ENCODE data around the gene GNG10.
"Not testable (repeated sequence)": the region's sequence is repeated elsewhere in the genome, so short reads cannot be mapped to it uniquely, and the experiment has no call there.

Gene GNG10

GRCh38 chr9:111661150-111661801 lies at the start of gene GNG10:
TSS of gene GNG10 (plus strand) at chr9:111661605. CDS start at chr9:111661635, 30 bp downstream.
- DNase-seq (ENCODE audit: low spot score) (peak; percentile 89), FAIRE-seq (no peak)

- FAIRE-seq (no peak), DNase-seq (ENCODE audit: low spot score) (no peak)
These were observed 47.9 kb upstream of the GNG10 start for GRCh38 chr9:111613436-111614040.

- no peak for DNase-seq (ENCODE audit: low spot score)
- FAIRE-seq = no peak
These were observed 45.5 kb upstream of the GNG10 start for GRCh38 chr9:111615928-111616327.

- not testable (repeated sequence) for DNase-seq (ENCODE audit: low spot score); FAIRE-seq
These were observed 44.1 kb upstream of the GNG10 start for GRCh38 chr9:111617349-111617748.

- FAIRE-seq (no peak), DNase-seq (ENCODE audit: low spot score) (peak; percentile 14)
These were observed 39.4 kb upstream of the GNG10 start for GRCh38 chr9:111621895-111622480.

GRCh38 chr9:111622626-111623025 lies 38.8 kb upstream of the GNG10 start:
- DNase-seq (ENCODE audit: low spot score) (peak; percentile 24), FAIRE-seq (no peak)

GRCh38 chr9:111627260-111627963 lies 34.0 kb upstream of the GNG10 start:
- no peak for DNase-seq (ENCODE audit: low spot score)
- no peak for FAIRE-seq

- no peak for FAIRE-seq
- no peak for DNase-seq (ENCODE audit: low spot score)
These were observed 33.0 kb upstream of the GNG10 start for GRCh38 chr9:111628411-111628810.

- no peak for DNase-seq (ENCODE audit: low spot score)
- no peak for FAIRE-seq
These were observed 31.0 kb upstream of the GNG10 start for GRCh38 chr9:111630182-111630963.

- FAIRE-seq = no peak
These were observed 30.5 kb upstream of the GNG10 start for GRCh38 chr9:111630964-111631213.

GRCh38 chr9:111631214-111631971 lies 30.0 kb upstream of the GNG10 start, which contains the start of gene DNAJC25:
TSS of gene DNAJC25 (plus strand) at chr9:111631334. CDS start at chr9:111631408, 74 bp downstream.
- peak; percentile 100 for DNase-seq (ENCODE audit: low spot score)
- peak; percentile 83 for FAIRE-seq

More at GRCh38 chr9:111630964-111631213, 30.5 kb upstream of the GNG10 start:
- no peak for DNase-seq (ENCODE audit: low spot score)

- DNase-seq (ENCODE audit: low spot score) (no peak), FAIRE-seq (no peak)
These were observed 29.3 kb upstream of the GNG10 start for GRCh38 chr9:111632060-111632459.

- no peak for DNase-seq (ENCODE audit: low spot score)
- FAIRE-seq = no peak
These were observed 28.6 kb upstream of the GNG10 start for GRCh38 chr9:111632695-111633388.

- no peak for FAIRE-seq
These were observed 28.0 kb upstream of the GNG10 start for GRCh38 chr9:111633389-111633736.

GRCh38 chr9:111634860-111635259 lies 26.5 kb upstream of the GNG10 start:
- DNase-seq (ENCODE audit: low spot score) (no peak), FAIRE-seq (no peak)

More at GRCh38 chr9:111633389-111633736, 28.0 kb upstream of the GNG10 start:
- no peak for DNase-seq (ENCODE audit: low spot score)

- FAIRE-seq (no peak), DNase-seq (ENCODE audit: low spot score) (no peak)
These were observed 23.9 kb upstream of the GNG10 start for GRCh38 chr9:111637421-111637950.

GRCh38 chr9:111644195-111644772 lies 17.1 kb upstream of the GNG10 start:
- FAIRE-seq (no peak), DNase-seq (ENCODE audit: low spot score) (no peak)

- no peak for FAIRE-seq
- DNase-seq (ENCODE audit: low spot score) = no peak
These were observed 15.6 kb upstream of the GNG10 start for GRCh38 chr9:111645806-111646205.

- FAIRE-seq (no peak), DNase-seq (ENCODE audit: low spot score) (no peak)
These were observed 15.0 kb upstream of the GNG10 start for GRCh38 chr9:111646417-111646816.

- DNase-seq (ENCODE audit: low spot score) (no peak), FAIRE-seq (no peak)
These were observed 13.3 kb upstream of the GNG10 start for GRCh38 chr9:111648066-111648465.
